H9 (cell line): Measurements from ENCODE around the gene SSX2IP. TPM values are rescaled to one million over a fixed set of nuclear protein-coding genes. Genes with fewer than 3 reads are reported as not detected.

Experiments
- DNase-seq: peaks from one replicate; pipeline ENCODE4 v3.0.0-alpha.2; 2017
- H2AFZ ChIP-seq: one replicate; pipeline ENCODE4 v1.6.1; 2013; ENCODE audit warnings: mild to moderate bottlenecking, low read length, control low read depth, moderate library complexity
- H2AK5ac ChIP-seq: 2 replicates; pipeline ENCODE4 v1.6.1; 2013; ENCODE audit warnings: low read length, control low read depth, mixed read lengths; ENCODE audit not compliant: insufficient read length
- H2BK120ac ChIP-seq: one replicate; pipeline ENCODE4 v1.6.1; 2013; ENCODE audit warnings: low read depth, mild to moderate bottlenecking, low read length, control low read depth, inconsistent platforms; ENCODE audit not compliant: poor library complexity, severe bottlenecking
- H2BK12ac ChIP-seq: 2 replicates; pipeline ENCODE4 v1.6.1; 2013; ENCODE audit warnings: low read length, control low read depth, mixed read lengths, low read depth; ENCODE audit not compliant: insufficient read length
- H2BK15ac ChIP-seq: 2 replicates; pipeline ENCODE4 v1.6.1; 2013; ENCODE audit warnings: low read depth, low read length, control low read depth
- H2BK20ac ChIP-seq: one replicate; pipeline ENCODE4 v1.6.1; 2013; ENCODE audit warnings: low read depth, mild to moderate bottlenecking, low read length, control low read depth, inconsistent platforms; ENCODE audit not compliant: poor library complexity, severe bottlenecking
- H2BK5ac ChIP-seq: 2 replicates; pipeline ENCODE4 v1.6.1; 2013; ENCODE audit warnings: low read length, control low read depth, mixed read lengths; ENCODE audit not compliant: insufficient read length
- H3K14ac ChIP-seq: 2 replicates; pipeline ENCODE4 v1.6.1; 2013; ENCODE audit warnings: low read length, control low read depth; ENCODE audit not compliant: insufficient read depth
- H3K18ac ChIP-seq: 2 replicates; pipeline ENCODE4 v1.6.1; 2013; ENCODE audit warnings: low read depth, mild to moderate bottlenecking, mixed read lengths, low read length, control low read depth; ENCODE audit not compliant: insufficient read length
- H3K23ac ChIP-seq: 2 replicates; pipeline ENCODE4 v1.6.1; 2013; ENCODE audit warnings: low read length, control low read depth, mixed read lengths, low read depth; ENCODE audit not compliant: insufficient read length
- H3K23me2 ChIP-seq: 2 replicates; pipeline ENCODE4 v1.6.1; 2013; ENCODE audit warnings: low read depth, mild to moderate bottlenecking, mixed read lengths, low read length, control low read depth; ENCODE audit not compliant: insufficient read length, poor library complexity, severe bottlenecking
- H3K27ac ChIP-seq: 2 replicates; pipeline ENCODE4 v1.5.1; 2013; ENCODE audit warnings: low read length, control low read depth, mixed read lengths, low read depth; ENCODE audit not compliant: insufficient read length
- H3K27me3 ChIP-seq: 2 replicates; pipeline ENCODE4 v1.6.1; 2013; ENCODE audit warnings: low read length, control low read depth, inconsistent platforms; ENCODE audit not compliant: insufficient read depth
- H3K4ac ChIP-seq: 2 replicates; pipeline ENCODE4 v1.6.1; 2013; ENCODE audit warnings: low read depth, mild to moderate bottlenecking, control low read depth, inconsistent platforms, low read length, moderate library complexity
- H3K4me1 ChIP-seq: 2 replicates; pipeline ENCODE4 v1.6.1; 2013; ENCODE audit warnings: low read length, control low read depth, inconsistent platforms; ENCODE audit not compliant: insufficient read depth
- H3K4me2 ChIP-seq: 2 replicates; pipeline ENCODE4 v1.6.1; 2013; ENCODE audit warnings: low read length, control low read depth, mixed read lengths; ENCODE audit not compliant: insufficient read length, insufficient read depth
- H3K56ac ChIP-seq: 2 replicates; pipeline ENCODE4 v1.6.1; 2013; ENCODE audit warnings: low read depth, mild to moderate bottlenecking, mixed read lengths, low read length, control low read depth; ENCODE audit not compliant: insufficient read length
- H3K79me1 ChIP-seq: 2 replicates; pipeline ENCODE4 v1.6.1; 2013; ENCODE audit warnings: low read depth, mild to moderate bottlenecking, moderate library complexity, low read length, control low read depth, inconsistent platforms; ENCODE audit not compliant: insufficient read depth, poor library complexity, severe bottlenecking
- H3K79me2 ChIP-seq: 2 replicates; pipeline ENCODE4 v1.6.1; 2013; ENCODE audit warnings: low read length, control low read depth, inconsistent platforms; ENCODE audit not compliant: insufficient read depth
- H3K9ac ChIP-seq: 2 replicates; pipeline ENCODE4 v1.6.1; 2013; ENCODE audit warnings: low read length, control low read depth, mixed read lengths; ENCODE audit not compliant: insufficient read length; ENCODE audit errors: extremely low read depth
- H3K9me3 ChIP-seq: one replicate; pipeline ENCODE4 v1.6.1; 2013; ENCODE audit warnings: low read depth, low read length, inconsistent platforms; ENCODE audit not compliant: control insufficient read depth
- H3T11ph ChIP-seq: one replicate; pipeline ENCODE4 v1.6.1; 2013; ENCODE audit warnings: mild to moderate bottlenecking, low read length, control low read depth, inconsistent platforms
- H4K20me1 ChIP-seq: one replicate; pipeline ENCODE4 v1.6.1; 2013; ENCODE audit not compliant: control insufficient read depth, insufficient read length, insufficient read depth
- H4K5ac ChIP-seq: 2 replicates; pipeline ENCODE4 v1.6.1; 2013; ENCODE audit warnings: low read depth, mild to moderate bottlenecking, mixed read lengths, low read length, control low read depth; ENCODE audit not compliant: insufficient read length
- H4K8ac ChIP-seq: replicated peaks from 2 replicates; pipeline ENCODE4 v1.6.1; 2013; ENCODE audit warnings: low read length, control low read depth, mixed read lengths, low read depth; ENCODE audit not compliant: insufficient read length
- H4K91ac ChIP-seq: 2 replicates; pipeline ENCODE4 v1.6.1; 2013; ENCODE audit warnings: low read depth, mild to moderate bottlenecking, moderate library complexity, mixed read lengths, low read length, control low read depth; ENCODE audit not compliant: insufficient read length
- H3K27ac Mint-ChIP-seq, 3 experiments: 2 replicates in 2 of 3; 3 replicates in 1 of 3; pipeline ENCODE4 v1.8.0; 2020 to 2021; ENCODE audit warnings: mixed read lengths in 3 of 3, mild to moderate bottlenecking in 1 of 3, moderate library complexity in 1 of 3
- H3K27me3 Mint-ChIP-seq: 2 replicates; pipeline ENCODE4 v1.8.0; 2021; ENCODE audit warnings: low read depth, mild to moderate bottlenecking, moderate library complexity, mixed read lengths
- H3K36me3 Mint-ChIP-seq, 3 experiments: 2 replicates in 2 of 3; 3 replicates in 1 of 3; pipeline ENCODE4 v1.8.0; 2020 to 2021; ENCODE audit warnings: low read depth in 3 of 3, mixed read lengths in 3 of 3; ENCODE audit not compliant: insufficient read depth in 1 of 3
- H3K4me1 Mint-ChIP-seq, 2 experiments: 2 replicates each; pipeline ENCODE4 v1.8.0; 2020; ENCODE audit warnings: mixed read lengths in 2 of 2
- H3K4me3 Mint-ChIP-seq, 2 experiments: 2 replicates in 1 of 2; 3 replicates in 1 of 2; pipeline ENCODE4 v1.8.0; 2020 to 2021; ENCODE audit warnings: mild to moderate bottlenecking in 2 of 2, mixed read lengths in 2 of 2, moderate library complexity in 1 of 2
- H3K9me3 Mint-ChIP-seq, 2 experiments: 2 replicates in 1 of 2; 3 replicates in 1 of 2; pipeline ENCODE4 v1.8.0; 2020; ENCODE audit warnings: mild to moderate bottlenecking in 2 of 2, mixed read lengths in 2 of 2, moderate library complexity in 1 of 2
- CTCF ChIP-seq: fragments of 200-600 bp; sonication (generic); conservative IDR thresholded peaks from 3 replicates; pipeline ENCODE4 v1.8.0; 2021; ENCODE audit warnings: antibody characterized with exemption, mild to moderate bottlenecking
- WGBS: extraction: QIAGEN DNeasy Blood & Tissue Kit; methylation state at CpG from one replicate; pipeline ENCODE4 v1.1.7; 2013; ENCODE audit warnings: missing lambda C conversion rate, low lambda C conversion rate, mixed read lengths; ENCODE audit not compliant: insufficient read length; ENCODE audit errors: extremely low coverage; 5-methylcytosine and 5-hydroxymethylcytosine counted together
- total RNA-seq: library from RNA; stranded (reverse); gene quantifications from 2 replicates; pipeline ENCODE4 v1.2.1, GENCODE V29; 2021

SSX2IP gene
- total RNA-seq, 1 experiment from 2014 or later, result 19.6 TPM

- Mint-ChIP-seq H3K36me3 (peaks cover 2 to 5% (median 3%) of the 10 kb centered on the region in 3 experiments; a peak in 5 of 7 replicates), H3K9me3 (no peaks in the 10 kb centered on the region), H3K27me3 (no peaks in the 10 kb centered on the region), H3K4me3 (no peak overlapping the region), H3K4me1 (peaks cover 25 to 29% of the 10 kb centered on the region in 2 experiments), H3K27ac (no peak overlapping the region)
- Histone ChIP-seq H3K23me2 (no peaks in the 10 kb centered on the region), H3K79me1 (peaks cover 2% of the 10 kb centered on the region), H3K27ac (no peak overlapping the region), H3K27me3 (no peaks in the 10 kb centered on the region), H2BK120ac (no peak overlapping the region), H2BK5ac (no peak overlapping the region), H2AK5ac (no peak overlapping the region), H3K9me3 (no peaks in the 10 kb centered on the region), H4K20me1 (no peaks in the 10 kb centered on the region), H3K14ac (no peak overlapping the region), H2BK12ac (no peak overlapping the region), H3K4ac (no peak overlapping the region), H3K4me1 (no peaks in the 10 kb centered on the region), H3K23ac (no peak overlapping the region), H2BK15ac (no peak overlapping the region), H4K8ac (no peak overlapping the region), H3K9ac (no peak overlapping the region), H2BK20ac (no peak overlapping the region), H3T11ph (no peak overlapping the region), H3K56ac (no peak overlapping the region), H3K4me2 (no peak overlapping the region), H3K18ac (no peak overlapping the region), H4K91ac (no peak overlapping the region), H4K5ac (no peak overlapping the region), H2AFZ (no peak overlapping the region), H3K79me2 (no peaks in the 10 kb centered on the region; the same call in 1 of the 2 replicates)
- no peak for DNase-seq
- WGBS, result no CpG with 5 or more reads among the region's 2 CpGs
- TF ChIP-seq CTCF, result no peak
Measured at GRCh38 chr1:84669831-84670230, 20.4 kb downstream of the SSX2IP start.
